HG03159 (cell line): ENCODE results near the gene FAM187B.
"Not testable (repeated sequence)": the region's sequence is repeated elsewhere in the genome, so short reads cannot be mapped to it uniquely, and the experiment has no call there.

Source experiments
- ATAC-seq: cut with Tn5 transposase; IDR thresholded peaks from one replicate; pipeline ENCODE4 v1.9.1; 2021; ENCODE audit warnings: mild to moderate bottlenecking, moderate library complexity; ENCODE audit not compliant: unreplicated experiment

FAM187B gene

DNA sequence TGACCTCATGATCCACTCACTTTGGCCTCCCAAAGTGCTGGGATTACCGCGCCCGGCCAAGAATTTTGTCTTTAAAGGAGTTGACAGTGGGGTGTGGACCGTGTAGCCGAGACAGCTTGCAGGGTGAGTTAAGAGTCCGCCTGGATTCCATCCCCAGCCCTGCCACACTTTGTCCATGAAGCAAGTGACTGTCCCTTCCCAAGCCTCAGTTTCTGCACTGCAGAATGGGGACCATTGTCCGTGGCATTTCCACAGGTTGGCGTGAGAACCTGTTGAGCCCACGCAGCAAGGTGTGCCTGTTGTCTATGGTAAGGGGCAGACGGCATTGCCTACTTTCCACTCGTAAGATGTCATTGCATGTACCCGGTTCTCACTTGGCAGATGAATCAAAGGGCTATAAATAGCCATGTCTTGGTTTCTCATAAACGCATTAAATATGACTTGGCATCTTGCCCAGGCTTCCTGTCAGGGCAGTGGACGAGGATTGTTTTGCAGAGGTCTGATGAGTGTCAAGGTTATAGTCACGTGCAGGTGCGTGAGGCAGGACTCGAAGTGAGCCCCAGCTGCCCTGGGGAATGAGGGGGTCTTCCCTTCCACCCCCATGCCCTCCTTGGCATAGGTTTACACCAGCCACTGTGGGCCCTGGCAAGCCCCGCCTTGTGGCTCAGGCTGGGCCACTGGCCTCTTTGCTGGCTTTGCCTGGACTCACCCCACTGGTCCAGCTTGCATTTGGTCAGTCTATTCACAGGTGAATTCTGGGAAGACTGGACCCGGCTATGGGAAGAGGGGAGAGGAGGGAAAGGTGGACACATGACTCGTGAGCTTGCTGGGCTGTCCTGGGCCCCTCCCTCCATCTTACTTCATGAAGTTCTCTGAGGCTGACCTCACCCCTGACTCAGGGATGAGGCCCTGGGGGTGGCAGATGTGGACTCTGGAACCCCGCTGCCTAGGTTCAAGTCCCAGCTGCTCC, 14.6 kb downstream of the FAM187B start:
- ATAC-seq: peak; percentile 69

DNA sequence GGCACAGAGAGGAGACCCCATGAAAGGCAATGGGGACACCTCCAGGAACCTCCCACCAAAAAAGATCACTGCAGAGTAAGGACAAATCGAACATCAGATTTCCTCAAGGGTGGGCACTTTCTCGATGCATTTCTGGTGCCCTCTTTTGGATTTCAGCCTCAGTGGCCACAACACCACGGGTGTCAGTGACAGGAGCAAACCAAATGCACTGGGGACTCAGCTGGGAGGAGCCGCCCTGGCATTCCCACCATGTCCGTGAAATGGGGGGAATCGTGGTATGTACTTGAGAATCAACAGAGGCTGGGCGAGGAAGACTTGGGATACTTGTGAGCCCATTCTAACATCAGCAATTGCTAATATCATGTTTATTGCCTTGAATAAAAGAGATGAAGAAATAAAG, 16.3 kb downstream of the FAM187B start:
- ATAC-seq: no peak

DNA sequence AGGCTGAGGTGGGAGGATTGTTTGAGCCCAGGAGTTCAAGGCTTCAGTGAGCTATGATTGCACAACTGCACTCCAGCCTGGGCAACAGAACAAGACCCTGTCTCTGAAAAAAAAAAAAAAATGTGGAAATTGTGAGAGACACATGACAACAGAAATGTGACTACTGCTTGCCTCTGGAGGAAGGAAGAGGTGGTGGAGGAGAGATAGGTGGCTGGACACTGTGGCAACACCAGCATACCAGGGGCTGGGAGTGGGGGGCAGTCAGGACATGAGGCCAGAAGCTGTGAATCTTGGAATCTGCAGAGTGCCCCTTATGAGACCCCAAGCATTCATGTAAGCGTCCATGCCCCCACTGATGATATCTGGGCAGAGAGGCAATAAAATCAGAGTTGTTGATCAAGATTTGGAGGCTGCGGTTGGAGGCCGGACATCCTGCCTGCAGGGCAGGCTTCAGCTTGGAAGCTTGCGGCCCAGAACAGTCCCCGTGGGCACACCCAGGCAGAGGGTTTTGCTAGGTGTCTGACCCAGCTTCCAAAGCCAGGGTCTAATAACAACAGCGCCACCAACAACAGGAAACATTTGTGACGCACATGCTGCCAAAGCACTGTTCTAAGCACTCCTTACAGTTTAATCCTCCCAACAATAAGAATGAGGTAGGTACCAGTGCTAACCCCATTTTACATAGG, 16.9 kb downstream of the FAM187B start:
- no peak for ATAC-seq

DNA sequence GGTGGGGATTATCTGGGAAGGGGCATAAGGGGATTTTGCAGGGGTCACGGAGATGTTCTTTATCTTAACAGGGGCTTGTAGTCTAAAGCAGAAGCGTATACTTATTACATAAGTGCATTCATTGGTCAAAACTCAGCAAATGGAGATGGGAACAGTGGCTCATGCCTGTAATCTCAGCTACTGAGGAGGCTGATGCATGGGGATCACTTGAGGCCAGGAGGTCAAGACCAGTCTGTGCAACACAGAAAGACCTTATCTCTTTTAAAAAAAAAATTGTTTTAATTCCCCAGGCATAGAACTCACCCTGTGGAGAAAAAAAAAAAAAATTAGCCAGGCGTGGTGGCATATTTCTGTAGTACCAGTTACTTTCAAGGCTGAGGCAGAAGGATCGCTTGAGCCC, 18.9 kb downstream of the FAM187B start:
- ATAC-seq: no peak

DNA sequence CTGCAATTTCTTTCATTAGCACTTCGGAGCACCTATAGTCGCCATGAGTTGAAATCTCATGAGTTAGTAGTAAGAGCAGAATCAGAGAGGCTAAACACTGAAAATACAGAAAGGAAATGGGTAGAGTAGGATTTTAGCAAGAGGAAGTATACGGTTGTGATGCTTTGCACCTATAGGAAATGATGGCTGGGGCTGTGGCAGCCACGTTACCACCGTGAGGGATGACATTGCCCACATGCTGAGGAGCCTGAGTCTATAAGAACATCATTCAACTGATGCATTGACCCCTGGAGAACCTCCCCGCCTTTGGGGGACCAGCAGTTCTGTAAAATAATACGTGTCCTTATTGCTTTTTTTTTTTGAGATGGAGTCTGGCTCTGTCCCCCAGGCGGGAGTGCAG, 20.4 kb downstream of the FAM187B start:
- ATAC-seq: no peak

DNA sequence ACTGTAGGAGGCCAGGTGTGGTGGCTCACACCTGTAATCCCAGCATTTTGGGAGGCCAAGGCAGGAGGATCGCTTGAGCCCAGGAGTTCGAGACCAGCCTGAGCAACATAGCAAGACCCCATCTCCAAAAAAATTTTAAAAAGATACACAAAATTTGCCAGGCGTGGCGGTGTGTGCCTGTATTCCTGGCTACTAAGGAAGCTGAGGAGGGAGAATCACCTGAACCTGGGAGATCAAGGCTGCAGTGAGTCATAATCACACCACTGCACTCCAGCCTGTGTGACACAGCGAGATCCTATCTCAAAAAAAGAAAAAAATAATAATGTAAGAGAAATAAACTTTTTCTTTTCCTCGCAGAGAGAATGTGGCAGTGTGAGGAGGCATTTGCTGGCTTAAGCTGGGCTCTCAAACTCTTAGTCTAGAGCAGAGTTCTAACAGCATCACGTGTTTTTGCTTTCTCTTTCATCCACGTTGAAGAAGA, 21.1 kb downstream of the FAM187B start:
- no peak for ATAC-seq

DNA sequence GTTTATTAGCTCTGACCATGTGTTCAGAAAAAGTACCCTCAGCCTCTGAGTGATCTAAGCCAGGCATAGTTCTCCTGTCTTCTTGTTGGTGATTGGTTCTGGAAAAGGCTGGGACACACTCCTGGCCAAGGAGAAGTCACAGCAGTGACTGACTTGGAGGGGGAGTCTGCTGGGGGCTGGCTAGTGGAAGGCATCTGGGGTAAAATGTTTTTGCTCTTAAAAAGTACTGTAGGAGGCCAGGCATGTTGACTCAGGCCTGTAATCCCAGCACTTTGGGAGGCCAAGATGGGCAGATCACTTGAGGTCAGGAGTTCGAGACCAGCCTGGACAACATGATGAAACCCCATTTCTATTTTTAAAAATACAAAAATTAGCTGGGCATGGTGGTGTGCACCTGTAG, 21.7 kb downstream of the FAM187B start:
- ATAC-seq: no peak

DNA sequence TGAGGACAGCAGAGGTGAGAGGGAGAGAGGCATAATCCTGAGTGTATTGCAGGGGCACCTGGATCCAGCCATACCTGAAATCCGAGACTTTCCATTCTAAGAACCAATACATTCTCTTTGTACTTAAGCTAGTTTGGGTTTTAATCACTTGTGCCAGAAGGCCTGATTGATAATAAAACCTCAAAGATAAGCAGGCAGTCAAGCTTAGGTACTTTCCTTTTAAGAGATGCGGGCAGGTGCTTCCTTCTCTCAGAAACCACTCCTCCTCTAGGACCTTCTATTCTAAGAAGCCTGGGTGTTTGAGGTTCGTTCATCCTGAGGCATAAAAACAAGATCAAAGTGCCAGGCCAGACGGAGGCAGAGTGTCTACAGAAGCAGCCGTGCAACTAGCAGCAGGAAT, 22.2 kb downstream of the FAM187B start:
- ATAC-seq: peak; percentile 43

DNA sequence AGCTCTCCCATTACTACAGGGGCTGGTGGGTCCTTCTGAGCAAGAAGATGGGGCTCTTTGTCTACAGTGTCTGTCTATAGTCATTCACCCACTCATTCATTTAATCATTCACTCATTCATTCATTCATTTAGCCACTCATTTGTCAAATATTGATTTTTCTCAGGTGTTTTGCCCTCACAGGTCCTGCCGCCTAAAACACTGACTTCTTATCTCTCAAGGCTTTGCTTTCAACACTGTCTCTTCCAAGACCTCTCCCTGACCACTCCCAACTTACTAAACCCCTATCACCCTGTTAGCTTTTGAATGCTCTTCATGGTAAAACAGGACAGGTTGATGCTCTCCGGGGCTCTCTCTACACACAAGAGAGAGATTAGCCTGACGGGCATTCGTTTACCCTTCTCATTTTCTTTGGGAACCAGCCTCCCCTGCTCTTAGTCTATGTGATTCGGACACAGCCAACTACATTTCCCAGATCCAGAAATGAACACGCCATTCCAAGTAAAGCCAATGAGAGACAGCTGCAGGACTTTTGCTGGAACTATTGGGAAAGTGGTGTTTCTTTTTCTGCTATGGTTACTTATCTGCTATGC, 22.7 kb downstream of the FAM187B start:
- ATAC-seq: no peak

DNA sequence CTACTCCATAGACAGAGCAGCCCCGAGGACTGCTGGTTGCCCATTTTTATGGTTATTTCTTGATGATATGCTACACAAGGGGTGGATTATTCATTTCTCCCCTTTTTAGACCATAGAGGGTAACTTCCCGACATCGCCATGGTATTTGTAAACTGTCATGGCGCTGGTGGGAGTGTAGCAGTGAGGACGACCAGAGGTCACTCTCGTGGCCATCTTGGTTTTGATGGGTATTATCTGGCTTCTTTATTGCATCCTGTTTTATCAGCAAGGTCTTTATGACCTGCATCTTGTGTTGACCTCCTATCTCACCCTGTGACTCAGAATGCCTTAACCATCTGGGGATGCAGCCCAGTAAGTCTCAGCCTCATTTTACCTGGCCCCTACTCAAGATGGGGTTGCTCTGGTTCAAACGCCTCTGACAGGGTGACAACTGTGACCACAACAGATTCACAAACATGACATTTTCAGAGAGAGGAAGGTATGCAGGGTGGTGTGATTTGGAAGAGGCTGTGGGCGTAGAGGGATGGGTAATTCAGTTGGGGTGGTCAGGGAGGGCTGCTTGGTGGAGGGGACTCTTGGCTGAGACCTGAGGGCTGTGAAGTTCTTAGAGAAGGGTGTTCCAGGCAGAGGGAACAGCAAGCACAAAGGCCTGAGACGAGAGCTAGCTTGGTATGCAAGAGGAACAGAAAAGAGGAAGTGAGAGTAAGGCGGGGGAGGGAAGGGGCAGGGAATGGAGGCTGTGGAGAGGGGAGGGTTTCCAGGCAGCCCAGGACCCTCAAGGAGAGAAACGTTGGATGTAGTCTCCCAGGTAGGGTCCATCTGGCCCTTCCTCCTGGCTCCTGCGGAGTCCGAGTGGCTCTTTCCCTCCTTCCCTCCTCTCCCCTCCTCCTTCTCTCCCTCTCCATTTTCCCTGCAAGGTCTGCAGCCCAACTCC, 23.5 kb downstream of the FAM187B start:
- ATAC-seq: peak; percentile 66

DNA sequence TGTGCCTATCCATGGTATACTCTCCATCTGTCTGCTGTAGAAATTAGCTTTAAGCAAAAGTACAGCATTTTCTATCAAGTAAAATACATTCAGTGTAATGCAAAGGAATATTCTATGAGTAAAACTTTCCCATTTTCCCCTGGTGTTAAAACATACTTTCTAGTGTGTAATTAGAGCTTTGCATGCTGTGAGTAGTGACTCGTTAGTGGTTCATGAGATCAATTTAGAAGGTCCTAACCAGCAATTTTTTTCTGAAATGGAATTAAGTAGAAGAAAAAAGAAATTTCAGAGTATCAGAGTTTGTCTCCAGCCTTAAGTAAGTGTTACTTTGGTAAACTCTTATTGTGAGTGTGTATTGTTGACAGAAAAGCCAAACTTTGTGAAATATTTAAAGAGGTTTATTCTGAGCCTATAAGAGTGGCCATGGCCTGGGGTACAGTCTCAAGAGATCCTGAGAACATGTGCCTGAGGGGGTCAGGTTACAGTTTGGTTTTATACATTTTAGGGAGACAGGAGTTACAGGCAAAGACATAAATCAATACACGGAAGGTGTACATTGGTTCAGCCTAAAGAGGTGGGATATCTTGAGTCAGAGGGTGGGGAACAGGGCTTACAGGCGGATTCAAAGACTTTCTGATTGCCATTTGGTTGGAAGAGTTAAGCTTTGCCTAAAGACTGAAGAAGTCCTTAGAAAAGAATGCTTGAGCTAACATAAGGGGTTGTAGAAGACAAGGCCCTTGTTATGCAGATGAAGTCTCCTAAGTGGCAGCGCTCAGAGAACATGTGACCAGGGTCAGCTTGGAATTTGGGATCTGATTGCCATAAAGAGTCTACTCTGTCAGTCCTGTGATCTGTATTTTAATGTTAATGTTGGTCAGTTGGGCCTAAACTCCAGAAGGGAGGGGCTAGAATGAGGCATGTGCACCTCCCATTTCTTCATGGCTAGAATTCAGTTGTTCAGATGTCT, 25.5 kb downstream of the FAM187B start:
- ATAC-seq: no peak

DNA sequence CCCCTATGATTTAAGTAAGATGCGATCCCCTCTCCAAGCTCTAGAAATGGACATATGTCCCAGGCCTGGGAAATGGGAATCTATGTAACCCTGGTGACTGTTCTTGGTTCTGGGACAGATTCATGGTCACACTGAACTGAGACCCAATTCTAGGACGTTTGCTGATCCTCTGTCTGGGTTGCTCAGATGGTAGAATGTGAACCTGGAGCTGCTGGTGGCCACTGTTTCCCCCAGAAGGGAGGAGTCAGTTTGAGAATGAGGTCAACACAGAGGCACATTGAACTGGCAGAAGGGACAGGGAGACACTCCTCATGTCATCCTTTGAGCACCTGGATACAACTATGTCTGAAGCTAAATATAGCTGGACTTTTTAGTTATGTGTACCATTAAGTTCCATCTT, 29.1 kb downstream of the FAM187B start:
- ATAC-seq: no peak

DNA sequence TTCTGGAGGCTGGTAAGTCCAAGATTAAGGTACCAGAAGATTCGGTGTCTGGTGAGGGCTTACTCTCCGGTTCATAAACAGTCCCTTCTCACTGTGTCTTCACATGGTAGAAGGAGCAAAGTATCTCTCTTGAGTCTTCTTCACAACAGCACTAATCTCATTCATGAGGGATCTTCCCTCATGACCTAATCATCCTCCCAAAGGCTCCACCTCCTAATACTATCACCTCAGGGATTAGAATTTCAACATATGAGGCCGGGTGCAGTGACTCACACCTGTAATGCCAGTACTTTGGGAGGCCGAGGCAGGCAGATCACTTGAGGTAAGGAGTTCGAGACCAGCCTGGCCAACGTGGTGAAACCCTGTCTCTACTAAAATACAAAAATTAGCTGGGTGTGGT, 31.7 kb downstream of the FAM187B start:
- not testable (repeated sequence) for ATAC-seq

DNA sequence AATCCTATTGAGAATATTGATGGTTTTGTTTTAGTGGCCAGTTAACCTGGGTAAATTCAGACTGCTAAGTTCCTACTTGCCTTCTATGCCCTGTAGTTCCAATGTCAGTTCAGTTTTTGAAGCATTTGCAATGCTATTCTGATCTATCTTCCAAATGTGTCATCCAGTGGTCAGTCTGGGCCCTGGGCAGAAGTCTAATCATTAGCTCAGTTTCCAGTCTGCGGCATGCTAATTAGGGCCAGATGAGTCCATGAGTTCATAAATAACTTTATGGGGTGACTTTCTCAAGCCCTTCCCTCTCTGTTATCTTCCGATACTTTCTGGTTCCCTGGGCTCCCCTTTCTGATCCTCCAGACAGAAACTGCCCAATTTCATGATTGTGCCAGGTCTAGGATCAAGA, 32.7 kb downstream of the FAM187B start:
- ATAC-seq: no peak

DNA sequence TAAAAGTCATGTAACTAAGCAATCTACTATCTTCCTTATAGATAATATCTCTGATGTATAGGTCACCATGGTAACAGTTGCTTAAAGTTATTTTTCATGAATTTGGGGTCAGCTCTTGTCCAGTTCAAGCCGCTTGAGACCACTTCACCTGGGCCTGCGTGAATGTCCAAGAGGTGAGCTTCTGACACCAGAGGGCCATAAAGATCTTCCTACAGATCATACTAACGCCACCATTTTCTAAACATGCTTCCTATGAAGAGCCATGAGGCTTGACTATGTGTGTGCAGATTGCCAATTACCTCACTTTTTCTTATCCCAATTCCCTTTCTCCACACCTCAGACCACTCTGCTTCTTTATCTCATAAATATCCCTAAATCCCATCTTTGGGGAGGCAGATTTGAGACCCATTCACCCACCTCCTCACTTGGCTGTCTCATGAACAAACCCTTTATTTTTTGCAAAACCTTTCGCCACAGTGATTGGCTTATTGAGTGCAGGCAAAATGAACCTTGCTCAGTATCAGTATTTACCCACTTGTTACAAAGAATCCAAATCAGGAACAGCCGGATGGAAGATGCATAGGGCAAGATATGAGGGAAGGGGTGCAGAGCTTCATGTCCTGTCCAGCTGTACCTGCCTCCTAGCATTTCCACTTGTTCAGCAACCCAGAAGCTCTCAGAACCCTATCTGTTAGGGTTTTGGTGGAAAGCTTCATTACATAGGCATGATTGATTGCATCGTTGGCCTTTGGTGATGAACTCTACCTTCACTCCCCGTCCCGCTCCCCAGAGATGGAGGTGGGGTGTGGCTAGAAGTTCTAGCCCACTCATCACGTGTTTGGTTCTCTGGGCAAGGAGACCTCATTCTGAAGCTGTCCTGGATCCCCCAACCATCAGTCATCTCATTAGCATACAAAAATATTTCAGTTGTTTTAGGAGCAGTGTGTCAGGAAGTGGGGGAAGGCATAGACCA, 34.2 kb downstream of the FAM187B start:
- no peak for ATAC-seq

DNA sequence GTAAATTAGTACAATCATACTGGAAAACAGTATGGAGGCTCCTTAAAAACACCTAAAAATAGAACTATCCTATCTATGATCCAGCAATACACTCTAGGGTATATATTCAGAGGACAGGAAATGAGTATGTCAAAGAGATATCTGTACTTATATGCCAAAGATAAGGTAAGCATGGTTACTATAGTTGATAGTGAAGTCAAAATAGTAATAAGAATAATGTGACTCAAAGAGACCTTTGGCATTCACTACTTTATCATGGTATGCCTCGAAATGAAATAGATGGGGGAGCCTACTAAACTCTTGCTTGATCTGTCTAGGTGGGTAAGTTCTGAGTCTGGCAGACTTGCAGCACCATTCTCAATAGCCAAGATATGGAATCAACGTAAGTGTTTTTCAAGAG, 43.7 kb downstream of the FAM187B start:
- no peak for ATAC-seq

DNA sequence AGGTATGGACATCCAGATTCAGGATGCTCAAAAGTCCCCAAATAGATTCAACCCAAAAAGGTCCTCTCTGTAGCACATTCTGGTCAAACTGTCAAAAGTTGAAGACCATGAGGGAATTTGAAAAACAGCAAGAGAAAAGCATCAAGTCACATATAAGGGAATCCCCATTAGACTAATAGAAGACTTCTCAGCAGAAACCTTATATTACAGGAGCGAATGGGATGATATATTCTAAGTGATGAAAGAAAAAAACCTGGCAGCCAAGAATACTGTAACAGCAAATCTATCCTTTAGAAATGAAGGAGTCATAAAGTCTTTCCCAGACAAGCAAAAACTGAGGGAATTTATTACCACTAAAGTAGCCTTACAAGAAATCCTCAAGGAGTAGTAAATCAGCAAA, 44.3 kb downstream of the FAM187B start:
- ATAC-seq: no peak

DNA sequence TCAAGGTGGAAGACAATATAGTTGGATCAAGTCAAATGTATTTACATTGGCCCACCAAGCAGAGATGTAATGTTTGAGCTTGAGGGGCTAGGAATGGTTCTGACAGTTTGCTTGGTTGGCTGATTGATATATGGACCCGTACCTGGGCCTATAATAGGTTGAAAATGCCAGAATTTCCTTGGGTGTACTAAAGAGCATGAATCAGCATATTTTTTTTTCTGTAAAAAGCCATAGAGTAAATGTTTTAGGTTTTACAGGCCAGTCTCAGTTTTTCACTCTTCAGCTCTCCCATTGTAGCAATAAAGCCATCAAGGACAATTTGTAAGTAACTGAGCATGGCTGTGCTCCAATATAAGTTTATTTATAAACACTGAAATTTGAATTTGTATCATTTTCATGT, 47.2 kb downstream of the FAM187B start:
- no peak for ATAC-seq
